ENCODE data around the gene CDK5. TPM values are rescaled to one million over a fixed set of nuclear protein-coding genes. Genes with fewer than 3 reads are reported as not detected.

The CDK5 gene
- total RNA-seq, 3 donors from 2014 or later, result 8.3 to 12.4 (median 11.7) TPM

GRCh38 chr7:151085691-151086620, 28.3 kb upstream of the CDK5 start, which contains the start of gene AGAP3:
AGAP3 (plus strand) TSS chr7:151086475; CDS start chr7:151086742, 267 bp downstream.
- DNase-seq, result peak; percentile 87 to 93 (median 91)
- ATAC-seq, result peak; percentile 61
- H3K36me3 ChIP-seq (ENCODE audit: low read depth), result no peaks in the 10 kb centered on the region
- peak within 1 kb of the TSS; percentile 32 for H3K4me3 ChIP-seq
- intact Hi-C loops (cut with DNase I, micrococcal nuclease), result no loop called here
- no peaks in the 10 kb centered on the region for H3K9me3 ChIP-seq
- H3K4me1 ChIP-seq (ENCODE audit: low read depth), result peaks cover 43% of the 10 kb centered on the region
- TF ChIP-seq, protein P1, sequence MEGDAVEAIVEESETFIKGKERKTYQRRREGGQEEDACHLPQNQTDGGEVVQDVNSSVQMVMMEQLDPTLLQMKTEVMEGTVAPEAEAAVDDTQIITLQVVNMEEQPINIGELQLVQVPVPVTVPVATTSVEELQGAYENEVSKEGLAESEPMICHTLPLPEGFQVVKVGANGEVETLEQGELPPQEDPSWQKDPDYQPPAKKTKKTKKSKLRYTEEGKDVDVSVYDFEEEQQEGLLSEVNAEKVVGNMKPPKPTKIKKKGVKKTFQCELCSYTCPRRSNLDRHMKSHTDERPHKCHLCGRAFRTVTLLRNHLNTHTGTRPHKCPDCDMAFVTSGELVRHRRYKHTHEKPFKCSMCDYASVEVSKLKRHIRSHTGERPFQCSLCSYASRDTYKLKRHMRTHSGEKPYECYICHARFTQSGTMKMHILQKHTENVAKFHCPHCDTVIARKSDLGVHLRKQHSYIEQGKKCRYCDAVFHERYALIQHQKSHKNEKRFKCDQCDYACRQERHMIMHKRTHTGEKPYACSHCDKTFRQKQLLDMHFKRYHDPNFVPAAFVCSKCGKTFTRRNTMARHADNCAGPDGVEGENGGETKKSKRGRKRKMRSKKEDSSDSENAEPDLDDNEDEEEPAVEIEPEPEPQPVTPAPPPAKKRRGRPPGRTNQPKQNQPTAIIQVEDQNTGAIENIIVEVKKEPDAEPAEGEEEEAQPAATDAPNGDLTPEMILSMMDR (IDR thresholded peaks at IDR 0.05), result no peak

GRCh38 chr7:151085329-151085690, 27.6 kb upstream of the CDK5 start:
- H3K9me3 ChIP-seq, result no peaks in the 10 kb centered on the region
- intact Hi-C loops (cut with DNase I, micrococcal nuclease), result no loop called here
- no peak overlapping the region for H3K4me3 ChIP-seq
- TF ChIP-seq, protein P1 (IDR thresholded peaks at IDR 0.05), result no peak
- H3K4me1 ChIP-seq (ENCODE audit: low read depth), result peaks cover 44% of the 10 kb centered on the region
- H3K36me3 ChIP-seq (ENCODE audit: low read depth), result no peaks in the 10 kb centered on the region
- ATAC-seq (no peak), DNase-seq (peak in 1 of 3 donors; percentile 27)

GRCh38 chr7:151083824-151084160, 26.1 kb upstream of the CDK5 start:
- TF ChIP-seq, protein P1 (IDR thresholded peaks at IDR 0.05), result no peak
- Histone ChIP-seq H3K9me3 (no peaks in the 10 kb centered on the region), H3K36me3 (ENCODE audit: low read depth) (no peaks in the 10 kb centered on the region), H3K4me3 (no peak overlapping the region), H3K4me1 (ENCODE audit: low read depth) (peaks cover 46% of the 10 kb centered on the region)
- intact Hi-C loops (cut with DNase I, micrococcal nuclease), result no loop called here
- DNase-seq (no peak), ATAC-seq (no peak)

DNA sequence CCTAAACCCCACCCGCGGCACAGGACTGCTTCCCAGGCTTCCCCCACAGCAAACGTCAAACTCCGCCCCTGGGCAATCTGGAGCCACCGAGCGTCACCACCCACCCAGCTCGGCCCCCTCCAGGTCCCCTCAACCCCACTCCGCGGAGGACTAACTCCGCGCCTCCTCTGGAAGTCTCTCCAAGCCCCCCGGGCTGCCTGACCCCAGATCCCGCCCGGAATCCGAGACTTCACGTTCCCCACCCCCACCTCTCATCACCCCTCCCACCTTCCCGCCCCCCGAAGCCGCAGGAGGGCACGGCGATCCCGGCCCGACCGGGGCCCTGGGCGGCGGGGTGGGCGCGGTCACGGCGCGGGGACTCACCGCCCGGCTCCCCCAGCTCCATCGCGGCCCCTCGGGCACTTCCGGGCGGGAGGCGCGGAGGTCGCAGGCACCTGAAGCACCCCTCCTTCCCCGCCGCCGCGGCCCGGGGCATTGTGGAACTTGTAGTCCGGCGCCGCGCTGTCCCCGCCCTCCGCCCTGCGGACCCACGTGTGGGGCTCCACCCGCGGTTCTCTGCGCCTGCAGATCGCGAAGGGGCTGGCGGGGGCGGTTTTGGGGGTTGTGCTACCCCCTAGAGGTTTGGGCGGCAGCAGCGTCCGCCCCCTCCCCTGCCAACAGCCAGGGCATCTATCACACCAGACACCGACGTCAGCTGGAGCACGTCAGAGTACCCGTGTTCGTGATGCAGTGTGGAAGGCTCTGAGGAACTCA, 25.6 kb upstream of the CDK5 start, which contains the start of gene TMUB1:
Gene TMUB1 (minus strand): TSS at position 423 of the 753 bp plus-strand sequence. CDS start 930 bp downstream, outside the sequence.
- H3K9me3 ChIP-seq, result no peaks in the 10 kb centered on the region
- H3K36me3 ChIP-seq (ENCODE audit: low read depth), result no peaks in the 10 kb centered on the region
- intact Hi-C loops (cut with DNase I, micrococcal nuclease), result no loop called here
- peak; percentile 39 for ATAC-seq
- peaks cover 40% of the 10 kb centered on the region for H3K4me1 ChIP-seq (ENCODE audit: low read depth)
- peak within 1 kb of the TSS; percentile 81 for H3K4me3 ChIP-seq
- TF ChIP-seq, protein P1 (IDR thresholded peaks at IDR 0.05), result no peak
- peak; percentile 84 to 92 (median 88) for DNase-seq

- no peak for ATAC-seq
- Histone ChIP-seq H3K36me3 (ENCODE audit: low read depth) (no peaks in the 10 kb centered on the region), H3K4me3 (peak overlapping the region; percentile 81), H3K4me1 (ENCODE audit: low read depth) (peaks cover 32% of the 10 kb centered on the region), H3K9me3 (no peaks in the 10 kb centered on the region)
- peak in 2 of 3 donors; percentile 56 to 71 for DNase-seq
- intact Hi-C loops (cut with DNase I, micrococcal nuclease), result no loop called here
- TF ChIP-seq, protein P1 (IDR thresholded peaks at IDR 0.05), result no peak
These were observed 24.7 kb upstream of the CDK5 start for GRCh38 chr7:151082141-151083070.
